Smooth muscle cell (in vitro differentiated cells): ENCODE measurements around the gene GRM6. TPM values are rescaled to one million over a fixed set of nuclear protein-coding genes. Genes with fewer than 3 reads are reported as not detected.

ENCODE experiments used
- DNase-seq: peaks from one replicate; lab custom pipeline; 2025; ENCODE audit not compliant: unreplicated experiment; lab: John Stamatoyannopoulos, UW
- H2AFZ ChIP-seq: fragments of 200-600 bp; sonication (generic); 2 replicates; pipeline ENCODE4 v1.6.0; 2016; ENCODE audit warnings: antibody characterized with exemption, low read depth, mild to moderate bottlenecking
- H3F3A ChIP-seq: fragments of 200-600 bp; sonication (generic); 2 replicates; pipeline ENCODE4 v1.6.0; 2017; ENCODE audit warnings: antibody characterized with exemption, low read depth
- H3K27ac ChIP-seq: fragments of 200-600 bp; sonication (generic); 2 replicates; pipeline ENCODE4 v1.5.1; 2016; ENCODE audit warnings: low read depth, mild to moderate bottlenecking
- H3K27me3 ChIP-seq: fragments of 200-600 bp; sonication (generic); 2 replicates; pipeline ENCODE4 v1.6.1; 2016; ENCODE audit warnings: low read depth, mild to moderate bottlenecking
- H3K36me3 ChIP-seq: fragments of 200-600 bp; sonication (generic); 2 replicates; pipeline ENCODE4 v1.5.1; 2016; ENCODE audit warnings: low read depth
- H3K4me1 ChIP-seq: fragments of 200-600 bp; sonication (generic); 2 replicates; pipeline ENCODE4 v1.5.1; 2016; ENCODE audit warnings: low read depth
- H3K4me2 ChIP-seq: fragments of 200-600 bp; sonication (generic); 2 replicates; pipeline ENCODE4 v1.6.0; 2016; ENCODE audit warnings: mild to moderate bottlenecking
- H3K4me3 ChIP-seq: fragments of 200-600 bp; sonication (generic); 2 replicates; pipeline ENCODE4 v1.5.1; 2016; ENCODE audit warnings: mild to moderate bottlenecking
- H3K79me2 ChIP-seq: fragments of 200-600 bp; sonication (generic); 2 replicates; pipeline ENCODE4 v1.6.0; 2016; ENCODE audit warnings: low read depth, mild to moderate bottlenecking
- H3K9ac ChIP-seq: fragments of 200-600 bp; sonication (generic); 2 replicates; pipeline ENCODE4 v1.6.0; 2016; ENCODE audit warnings: low read depth
- H3K9me3 ChIP-seq: fragments of 200-600 bp; sonication (generic); replicated peaks from 2 replicates; pipeline ENCODE4 v1.5.1; 2016; ENCODE audit warnings: low read depth
- H4K20me1 ChIP-seq: fragments of 200-600 bp; sonication (generic); 2 replicates; pipeline ENCODE4 v1.6.0; 2016; ENCODE audit warnings: low read depth
- CTCF ChIP-seq: fragments of 200-600 bp; sonication (generic); IDR thresholded peaks from 2 replicates; pipeline ENCODE4 v1.5.1; 2017; ENCODE audit warnings: borderline replicate concordance, mild to moderate bottlenecking, antibody characterized with exemption; ENCODE audit not compliant: insufficient read depth, poor library complexity, severe bottlenecking
- WGBS: methylation state at CpG from one replicate; pipeline ENCODE4 v1.1.7; 2016; ENCODE audit warnings: low lambda C conversion rate; 5-methylcytosine and 5-hydroxymethylcytosine counted together
- polyA plus RNA-seq: library from polyadenylated mRNA; unstranded; fragments of >200 nt; fragmentation: Nextera tagmentation; extraction: Ambion mirVana; gene quantifications from 2 replicates; pipeline ENCODE4 v1.2.1, GENCODE V29; 2016
- total RNA-seq: library from RNA; depleted of rRNA; stranded (reverse); fragments of >200 nt; gene quantifications from 2 replicates; pipeline ENCODE4 v1.2.3, GENCODE V29; 2014

Gene GRM6
- total and polyA plus RNA-seq, 2 experiments from 2014 or later = not detected

DNA sequence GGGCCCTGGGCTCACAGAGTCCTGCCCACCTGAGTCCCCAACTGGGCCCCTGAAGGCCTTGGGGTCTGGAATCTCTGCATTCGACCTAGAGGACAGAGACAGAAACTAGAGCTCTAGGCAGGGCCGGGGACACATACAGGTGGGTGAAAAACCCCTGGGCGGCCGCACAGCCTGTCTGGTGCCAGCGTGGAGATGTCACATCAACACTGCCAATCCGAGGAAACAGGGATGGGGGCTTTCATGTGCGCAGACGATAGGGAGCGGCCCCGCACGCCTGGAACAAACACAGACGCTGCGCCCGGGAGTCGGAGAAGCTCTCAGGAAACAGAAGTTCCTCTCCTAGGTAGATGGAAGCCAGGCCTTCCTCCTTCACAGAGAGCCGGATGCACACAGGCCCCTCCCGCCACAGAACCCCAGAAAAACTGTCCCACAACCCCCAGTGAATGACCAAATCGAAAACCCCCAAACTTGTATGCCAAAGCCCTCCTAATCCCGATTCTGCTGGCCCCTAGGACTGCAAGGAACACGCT is 1.8 kb downstream of the GRM6 start:
- Histone ChIP-seq H3K9me3 (no peaks in the 10 kb centered on the region), H3K79me2 (no peaks in the 10 kb centered on the region), H4K20me1 (no peaks in the 10 kb centered on the region), H2AFZ (no peak overlapping the region), H3K36me3 (no peaks in the 10 kb centered on the region), H3K4me3 (no peak overlapping the region), H3K27me3 (peaks cover 15% of the 10 kb centered on the region), H3K4me2 (no peak overlapping the region), H3K4me1 (no peaks in the 10 kb centered on the region), H3K27ac (no peak overlapping the region), H3F3A (no peaks in the 10 kb centered on the region), H3K9ac (no peak overlapping the region)
- no peak for DNase-seq
- 90% methylated on average over 20 of the region's 20 CpGs for WGBS
- no peak for TF ChIP-seq CTCF

DNA sequence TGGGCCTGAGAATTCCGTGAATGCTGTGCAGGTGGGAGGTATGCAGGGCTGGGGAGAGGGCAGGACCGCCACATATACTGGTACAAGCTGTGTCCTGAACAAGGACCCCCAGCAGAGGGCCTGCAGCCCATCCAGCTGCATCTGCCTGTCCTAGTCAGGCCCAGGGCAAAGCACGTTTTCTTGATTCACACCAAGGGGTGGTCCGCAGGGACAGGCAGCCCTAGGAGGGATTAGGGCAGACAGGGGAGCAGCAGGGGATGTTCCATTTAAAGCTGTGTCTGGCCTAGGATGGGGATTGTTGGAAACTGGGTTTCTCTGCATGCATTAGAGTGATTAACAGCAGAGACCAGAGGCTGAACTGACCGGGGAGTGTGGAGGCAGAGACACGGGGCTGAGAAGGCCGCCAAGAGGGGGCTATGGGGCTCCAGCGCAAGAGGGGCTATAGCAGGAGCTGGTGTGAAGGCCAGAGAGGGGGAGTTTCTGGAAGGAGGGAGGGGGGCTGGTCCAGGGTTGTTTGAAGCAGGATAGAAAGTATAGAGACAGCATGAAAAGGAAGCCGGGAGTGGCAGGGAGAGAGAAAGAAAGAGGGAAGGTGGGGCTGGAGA is 2.7 kb downstream of the GRM6 start:
- Histone ChIP-seq H3K27me3 (peaks cover 15% of the 10 kb centered on the region), H3K4me2 (no peak overlapping the region), H3F3A (no peaks in the 10 kb centered on the region), H3K9me3 (no peaks in the 10 kb centered on the region), H4K20me1 (no peaks in the 10 kb centered on the region), H3K4me1 (no peaks in the 10 kb centered on the region), H3K27ac (no peak overlapping the region), H3K4me3 (no peak overlapping the region), H2AFZ (no peak overlapping the region), H3K9ac (no peak overlapping the region), H3K79me2 (no peaks in the 10 kb centered on the region), H3K36me3 (no peaks in the 10 kb centered on the region)
- DNase-seq = no peak
- TF ChIP-seq CTCF = no peak
- 82% methylated on average over 9 of the region's 9 CpGs for WGBS

DNA sequence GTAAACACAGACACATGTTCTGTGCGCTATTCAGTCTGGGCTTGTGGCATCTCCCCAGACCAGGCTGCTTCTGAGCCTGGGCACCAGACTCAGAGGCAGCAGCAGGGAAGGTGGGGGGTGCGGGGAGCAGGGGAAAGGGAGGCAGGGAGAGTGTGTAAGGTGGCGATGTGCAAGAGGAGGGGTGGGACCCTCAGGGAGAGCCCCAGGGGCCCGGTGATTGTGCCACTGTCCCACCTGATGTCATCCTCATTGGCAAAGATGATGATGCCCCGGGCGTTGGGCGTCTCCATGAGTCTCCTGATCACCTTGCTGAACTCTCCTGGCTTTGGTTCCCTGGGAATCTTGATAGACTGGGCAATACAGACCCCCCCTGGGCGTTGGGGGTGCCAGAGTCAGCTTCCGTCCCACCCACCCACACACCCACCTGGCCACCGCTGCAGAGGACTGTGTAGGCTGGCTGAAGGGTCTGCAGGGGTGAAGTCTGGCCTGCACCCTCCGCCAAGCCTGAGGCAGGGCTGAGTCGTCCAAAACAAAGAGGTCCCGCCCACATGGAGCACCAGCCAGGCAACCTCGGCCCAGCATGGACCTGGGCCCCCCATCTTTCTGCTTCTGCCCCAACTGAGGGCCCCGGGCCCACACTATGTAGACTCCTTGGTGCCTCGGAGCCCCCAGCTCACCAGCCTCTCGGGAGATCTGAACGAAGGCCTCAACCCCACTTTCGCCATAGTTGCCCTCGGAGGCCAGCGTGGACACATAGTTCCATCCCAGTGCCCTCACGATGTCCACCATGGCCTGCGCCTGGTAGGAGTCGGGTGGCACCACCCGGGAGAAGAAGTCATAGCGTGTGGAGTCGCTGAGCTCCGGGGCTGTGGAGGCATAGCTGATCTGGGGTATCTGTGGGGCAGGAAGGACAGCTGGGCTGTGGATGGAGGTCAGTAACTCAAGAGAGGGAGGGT is 3.7 kb downstream of the GRM6 start:
- no peak overlapping the region for H2AFZ ChIP-seq
- no peak overlapping the region for H3K9ac ChIP-seq
- H4K20me1 ChIP-seq = no peaks in the 10 kb centered on the region
- H3K79me2 ChIP-seq = no peaks in the 10 kb centered on the region
- H3K36me3 ChIP-seq = no peaks in the 10 kb centered on the region
- no peak overlapping the region for H3K4me2 ChIP-seq
- no peak for DNase-seq
- no peak overlapping the region for H3K4me3 ChIP-seq
- H3K4me1 ChIP-seq = no peaks in the 10 kb centered on the region
- no peaks in the 10 kb centered on the region for H3F3A ChIP-seq
- peaks cover 15% of the 10 kb centered on the region for H3K27me3 ChIP-seq
- TF ChIP-seq CTCF = no peak
- no peak overlapping the region for H3K27ac ChIP-seq
- no peaks in the 10 kb centered on the region for H3K9me3 ChIP-seq
- WGBS = 96% methylated on average over 22 of the region's 28 CpGs
